ENCODE measurements around the gene TEX30.

- TF ChIP-seq CTCF (IDR thresholded peaks at IDR 0.05; ENCODE audit: insufficient read depth, low read length): no peak
- TF ChIP-seq POLR2AphosphoS5 (IDR thresholded peaks at IDR 0.05; ENCODE audit: low read depth): no peak
- no peak for TF ChIP-seq REST (IDR thresholded peaks at IDR 0.05; ENCODE audit: insufficient replicate concordance, low read depth)
- TF ChIP-seq SPI1 (IDR thresholded peaks at IDR 0.05; ENCODE audit: borderline replicate concordance, low read depth): no peak
- no peak for TF ChIP-seq GABPA (IDR thresholded peaks at IDR 0.05; ENCODE audit: low read depth)
Observed at GRCh38 chr13:102788683-102789082, 15.1 kb upstream of the TEX30 start.
